Measurements from ENCODE around the gene ELF4.
A peak's percentile ranks its signal among the peaks of the same experiment; 100 is the strongest.

DNA sequence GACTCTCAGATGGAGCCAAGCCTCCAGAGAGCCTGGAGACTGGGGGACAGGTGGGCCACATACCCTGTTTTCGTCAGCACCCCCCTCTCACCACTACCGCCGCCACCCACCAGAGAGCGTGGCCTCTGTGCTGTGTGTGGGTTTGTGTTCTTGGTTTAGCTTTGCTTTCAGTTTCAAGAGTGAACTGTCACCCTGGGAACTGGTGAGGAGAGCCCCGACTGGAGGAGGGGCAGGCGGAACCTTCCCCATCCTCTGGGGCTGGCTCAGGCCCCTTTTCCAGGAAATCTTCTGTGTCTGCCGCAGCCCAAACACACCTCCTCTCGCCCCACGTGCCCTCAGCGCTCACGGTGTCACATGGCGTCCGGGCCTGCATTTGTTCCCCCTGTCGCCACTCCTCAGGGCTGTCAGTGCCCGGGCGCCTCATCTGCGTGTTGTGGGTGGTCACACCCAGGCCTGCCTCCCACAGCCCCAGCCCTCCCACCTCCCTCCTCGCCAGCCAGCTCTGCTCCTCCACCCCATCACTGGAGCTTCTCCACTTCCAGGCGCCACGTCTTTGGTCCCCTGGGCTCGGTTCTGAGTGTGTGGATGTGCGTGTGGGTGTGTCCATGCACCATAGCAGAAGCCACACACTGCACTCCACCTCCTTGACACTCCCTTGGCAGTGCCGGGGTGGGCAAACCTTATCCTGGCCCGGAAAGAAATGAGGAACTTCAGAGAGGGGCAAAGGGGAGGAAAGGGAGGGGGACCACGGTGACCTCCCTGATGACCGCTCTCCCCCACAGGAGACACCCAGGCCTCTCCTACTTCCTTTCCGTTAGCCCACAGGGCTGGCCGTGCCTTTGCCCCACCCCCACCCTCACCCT lies 27.8 kb downstream of the ELF4 start:
- no peak for TF ChIP-seq POLR2A (IDR thresholded peaks at IDR 0.05; ENCODE audit: low read depth)
- TF ChIP-seq, protein P1, sequence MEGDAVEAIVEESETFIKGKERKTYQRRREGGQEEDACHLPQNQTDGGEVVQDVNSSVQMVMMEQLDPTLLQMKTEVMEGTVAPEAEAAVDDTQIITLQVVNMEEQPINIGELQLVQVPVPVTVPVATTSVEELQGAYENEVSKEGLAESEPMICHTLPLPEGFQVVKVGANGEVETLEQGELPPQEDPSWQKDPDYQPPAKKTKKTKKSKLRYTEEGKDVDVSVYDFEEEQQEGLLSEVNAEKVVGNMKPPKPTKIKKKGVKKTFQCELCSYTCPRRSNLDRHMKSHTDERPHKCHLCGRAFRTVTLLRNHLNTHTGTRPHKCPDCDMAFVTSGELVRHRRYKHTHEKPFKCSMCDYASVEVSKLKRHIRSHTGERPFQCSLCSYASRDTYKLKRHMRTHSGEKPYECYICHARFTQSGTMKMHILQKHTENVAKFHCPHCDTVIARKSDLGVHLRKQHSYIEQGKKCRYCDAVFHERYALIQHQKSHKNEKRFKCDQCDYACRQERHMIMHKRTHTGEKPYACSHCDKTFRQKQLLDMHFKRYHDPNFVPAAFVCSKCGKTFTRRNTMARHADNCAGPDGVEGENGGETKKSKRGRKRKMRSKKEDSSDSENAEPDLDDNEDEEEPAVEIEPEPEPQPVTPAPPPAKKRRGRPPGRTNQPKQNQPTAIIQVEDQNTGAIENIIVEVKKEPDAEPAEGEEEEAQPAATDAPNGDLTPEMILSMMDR (IDR thresholded peaks at IDR 0.05): peak in 1 of 3 experiments; percentile 11
- TF ChIP-seq POLR2AphosphoS5 (IDR thresholded peaks at IDR 0.05): no peak
- no peak for TF ChIP-seq EP300 (IDR thresholded peaks at IDR 0.05)

All from esophagus muscularis mucosa (tissue), 4 donors.